ENCODE measurements around the gene NDUFA12. TPM values are rescaled to one million over a fixed set of nuclear protein-coding genes. Genes with fewer than 3 reads are reported as not detected.

NDUFA12 gene
- polyA plus RNA-seq, 1 donor from 2014 or later, result 173 TPM

GRCh38 chr12:94969424-94969823 lies 34.1 kb downstream of the NDUFA12 start:
- Mint-ChIP-seq H3K4me1 (peaks cover 24 to 25% (median 24%) of the 10 kb centered on the region in 3 donors), H3K4me3 (peak overlapping the region in 2 of 4 donors; percentile 78 to 79)

DNA sequence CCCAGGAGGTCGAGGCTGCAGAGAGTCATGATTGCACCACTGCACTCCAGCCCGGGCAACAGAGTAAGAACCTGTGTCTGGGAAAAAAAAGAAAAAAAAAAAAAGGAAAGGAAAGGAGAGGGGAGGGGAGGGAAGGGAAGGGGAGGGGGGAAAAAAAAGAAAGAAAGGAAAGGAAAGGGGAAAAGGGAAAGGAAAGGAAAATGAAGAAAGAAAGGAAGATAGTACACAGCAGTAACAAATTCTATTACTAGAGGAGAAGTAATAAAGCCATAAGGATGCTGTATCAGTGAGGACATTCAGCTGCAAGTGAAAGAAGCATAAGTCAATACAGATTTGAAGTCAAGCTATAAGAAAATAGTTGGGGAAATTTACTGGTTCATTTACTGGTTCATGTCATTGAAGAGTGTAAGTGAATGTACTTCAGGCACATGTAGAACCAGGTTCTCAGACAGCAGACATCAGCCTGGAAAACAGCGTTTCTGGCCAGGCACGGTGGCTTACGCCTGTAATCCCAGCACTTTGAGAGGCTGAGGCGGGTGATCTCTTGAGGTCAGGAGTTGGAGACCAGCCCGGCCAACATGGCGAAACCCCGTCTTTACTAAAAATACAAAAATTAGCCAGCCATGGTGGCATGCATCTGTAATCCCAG lies 37.4 kb downstream of the NDUFA12 start:
- H3K9me3 Mint-ChIP-seq, result peaks cover 0 to 2% (median 0%) of the 10 kb centered on the region in 3 donors
- H3K36me3 Mint-ChIP-seq, result peaks cover 4% of the 10 kb centered on the region
- H3K4me1 Mint-ChIP-seq, result peaks cover 19 to 25% (median 24%) of the 10 kb centered on the region in 3 donors
- peak overlapping the region in 1 of 3 donors; percentile 50 for H3K27ac Mint-ChIP-seq
- H3K27me3 Mint-ChIP-seq, result no peaks in the 10 kb centered on the region
- peak overlapping the region in 1 of 4 donors; percentile 22 for H3K4me3 Mint-ChIP-seq

More at GRCh38 chr12:94969424-94969823, 34.1 kb downstream of the NDUFA12 start:
- Mint-ChIP-seq H3K27ac (peak overlapping the region in 1 of 3 donors; percentile 47), H3K9me3 (peaks cover 0 to 2% (median 0%) of the 10 kb centered on the region in 3 donors), H3K36me3 (peaks cover 13% of the 10 kb centered on the region), H3K27me3 (no peaks in the 10 kb centered on the region)

GRCh38 chr12:94963649-94964048 lies 39.8 kb downstream of the NDUFA12 start:
- Mint-ChIP-seq H3K9me3 (peaks cover 0 to 2% (median 0%) of the 10 kb centered on the region in 3 donors), H3K27me3 (peaks cover 2% of the 10 kb centered on the region), H3K27ac (no peak overlapping the region), H3K36me3 (peaks cover 2% of the 10 kb centered on the region), H3K4me3 (no peak overlapping the region), H3K4me1 (peaks cover 7 to 12% (median 10%) of the 10 kb centered on the region in 3 donors)

DNA sequence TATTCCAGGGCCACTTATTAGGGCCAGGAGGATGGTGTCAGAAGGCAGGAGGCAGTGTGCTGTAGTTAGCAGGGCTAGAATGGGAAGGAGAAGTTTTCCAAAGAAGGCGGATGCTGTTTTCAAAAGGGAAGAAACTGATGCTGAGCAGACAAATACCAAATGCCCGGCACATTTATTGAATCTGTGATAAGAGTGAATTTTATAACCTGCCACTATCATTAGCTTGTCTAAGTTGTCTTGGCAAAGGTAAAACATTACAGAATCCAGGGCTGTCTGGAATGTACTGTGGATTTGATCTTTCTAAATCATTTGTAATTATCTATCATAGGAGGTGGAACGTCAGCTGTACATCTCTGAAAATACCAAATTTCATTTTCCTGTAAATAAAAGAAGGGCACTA lies 40.8 kb downstream of the NDUFA12 start:
- peaks cover 5 to 8% (median 6%) of the 10 kb centered on the region in 3 donors for H3K4me1 Mint-ChIP-seq
- H3K27me3 Mint-ChIP-seq, result peaks cover 2% of the 10 kb centered on the region
- H3K27ac Mint-ChIP-seq, result no peak overlapping the region

DNA sequence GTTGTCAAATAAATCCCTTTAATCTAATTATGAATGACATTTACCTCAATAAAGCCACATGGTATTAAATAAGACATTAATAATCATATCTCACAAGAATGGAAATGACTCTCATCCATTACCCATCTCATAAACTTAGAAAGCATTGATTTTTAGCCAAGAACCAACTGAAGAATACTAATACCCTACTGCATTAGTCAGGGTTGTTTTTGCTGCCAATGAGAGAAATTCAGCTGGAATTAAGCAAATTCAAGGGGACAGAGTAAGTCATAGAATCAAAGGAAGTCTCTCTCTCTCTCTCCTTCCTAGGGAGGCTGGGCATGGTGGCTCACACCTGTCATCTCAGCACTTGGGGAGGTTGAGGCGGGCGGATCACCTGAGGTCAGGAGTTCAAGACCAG lies 41.6 kb downstream of the NDUFA12 start:
- H3K4me1 Mint-ChIP-seq, result peaks cover 2 to 5% (median 3%) of the 10 kb centered on the region in 3 donors
- H3K4me3 Mint-ChIP-seq, result no peak overlapping the region
- H3K27ac Mint-ChIP-seq, result no peak overlapping the region
- H3K36me3 Mint-ChIP-seq, result no peaks in the 10 kb centered on the region
- H3K27me3 Mint-ChIP-seq, result peaks cover 2% of the 10 kb centered on the region
- no peaks in the 10 kb centered on the region for H3K9me3 Mint-ChIP-seq

More for the DNA sequence above, 40.8 kb downstream of the NDUFA12 start:
- Mint-ChIP-seq H3K4me3 (no peak overlapping the region), H3K9me3 (peaks cover 0 to under 1% (median 0%) of the 10 kb centered on the region in 3 donors), H3K36me3 (peaks cover 1% of the 10 kb centered on the region)

DNA sequence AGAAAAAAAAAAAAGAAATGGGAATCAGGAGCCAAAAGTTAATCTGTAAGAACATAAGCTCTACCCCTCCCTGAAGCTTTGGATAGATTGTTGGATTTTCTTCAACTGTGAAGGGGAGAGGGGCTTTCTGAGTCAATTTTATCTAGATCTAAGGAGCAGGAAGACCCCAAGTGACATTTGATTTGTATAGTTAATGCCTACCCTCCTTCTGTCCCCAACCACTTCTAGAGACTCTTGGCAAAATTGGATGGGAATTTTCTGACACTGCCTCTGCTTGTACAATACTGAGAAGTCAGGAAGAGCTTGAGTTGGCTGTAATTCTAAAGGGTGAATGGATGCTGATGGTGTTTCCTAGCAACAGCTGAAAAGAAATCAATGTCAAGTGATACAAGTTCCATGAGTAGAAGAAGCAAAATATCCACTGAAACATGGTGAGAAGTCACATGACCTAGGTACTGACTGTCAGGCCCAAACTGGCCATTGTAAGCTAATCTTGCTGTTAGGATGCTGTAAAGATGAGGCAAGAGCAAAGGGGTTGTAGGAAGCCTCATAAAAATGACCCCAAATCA lies 42.2 kb downstream of the NDUFA12 start:
- H3K9me3 Mint-ChIP-seq, result no peaks in the 10 kb centered on the region
- H3K36me3 Mint-ChIP-seq, result no peaks in the 10 kb centered on the region
- peaks cover 2% of the 10 kb centered on the region for H3K27me3 Mint-ChIP-seq
- no peak overlapping the region for H3K27ac Mint-ChIP-seq
- H3K4me1 Mint-ChIP-seq, result peaks cover 0 to 4% (median 0%) of the 10 kb centered on the region in 3 donors
- H3K4me3 Mint-ChIP-seq, result no peak overlapping the region

GRCh38 chr12:94957006-94957405 lies 46.5 kb downstream of the NDUFA12 start:
- no peak overlapping the region for H3K27ac Mint-ChIP-seq
- no peak overlapping the region for H3K4me3 Mint-ChIP-seq
- no peaks in the 10 kb centered on the region for H3K36me3 Mint-ChIP-seq
- no peaks in the 10 kb centered on the region for H3K9me3 Mint-ChIP-seq
- H3K4me1 Mint-ChIP-seq, result peaks cover 0 to 1% (median 0%) of the 10 kb centered on the region in 3 donors
- H3K27me3 Mint-ChIP-seq, result peaks cover 2% of the 10 kb centered on the region

DNA sequence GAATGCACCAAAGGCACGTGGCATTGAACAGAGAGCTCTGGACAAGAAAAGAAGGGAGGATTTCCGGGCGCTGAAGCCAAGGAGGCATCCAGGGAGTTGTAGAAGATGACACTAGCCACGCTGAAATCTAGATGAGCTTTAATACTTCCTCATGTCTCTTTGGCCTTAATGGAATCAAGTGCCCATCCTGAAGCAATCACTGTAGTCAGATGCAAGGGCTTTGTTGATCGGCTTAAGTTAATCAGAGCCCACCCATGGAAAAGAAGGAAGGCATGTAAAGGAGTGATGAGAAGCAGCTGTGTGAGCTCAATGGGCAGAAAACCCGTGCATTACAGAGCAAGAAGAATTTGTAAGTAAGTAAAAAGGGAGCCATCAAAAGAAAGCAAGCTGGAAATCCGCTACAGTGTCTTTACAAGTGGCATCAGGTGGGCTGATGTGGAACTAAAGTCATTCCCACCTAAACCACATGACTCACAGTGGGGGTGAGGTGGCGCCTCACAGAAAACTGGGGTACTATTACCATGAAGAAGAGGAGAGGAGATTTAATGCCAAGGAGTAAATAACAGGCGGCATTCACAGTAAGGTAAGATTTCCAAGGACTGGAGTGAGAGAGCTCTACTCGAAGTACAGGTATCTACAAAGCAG lies 48.4 kb downstream of the NDUFA12 start:
- Mint-ChIP-seq H3K36me3 (no peaks in the 10 kb centered on the region), H3K27ac (no peak overlapping the region), H3K27me3 (peaks cover 2% of the 10 kb centered on the region), H3K9me3 (no peaks in the 10 kb centered on the region), H3K4me3 (no peak overlapping the region), H3K4me1 (peaks cover 0 to 1% (median 0%) of the 10 kb centered on the region in 3 donors)

DNA sequence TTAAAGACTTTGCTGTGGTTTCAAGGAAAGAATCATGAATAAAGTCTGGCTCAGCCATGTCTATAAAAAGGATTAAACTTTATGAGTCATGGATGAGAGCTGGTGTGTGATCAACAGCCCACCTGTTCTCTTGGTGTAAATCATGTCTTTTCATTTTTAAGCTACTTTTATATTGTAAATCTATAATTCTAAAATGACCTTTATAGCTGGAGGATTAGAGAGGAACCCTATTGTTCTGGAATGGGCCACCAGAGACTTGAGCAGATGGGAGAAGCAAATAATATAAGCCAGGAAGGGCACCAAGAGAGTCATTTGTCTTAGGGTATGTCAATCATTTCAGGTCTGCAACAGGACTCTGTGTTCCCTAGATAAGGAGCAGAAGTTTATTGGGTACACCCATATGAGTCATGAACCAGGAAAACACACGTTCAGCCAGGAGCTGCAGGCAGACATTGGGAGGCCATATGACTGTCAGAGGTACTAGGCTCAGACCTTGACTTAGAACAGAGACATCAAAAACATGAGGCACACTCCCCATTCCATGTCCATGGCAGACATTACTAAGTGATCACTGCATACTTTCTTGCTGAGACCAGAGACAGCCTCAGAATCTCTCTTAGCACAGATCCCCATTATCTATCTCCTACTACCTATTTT lies 49.3 kb downstream of the NDUFA12 start:
- Mint-ChIP-seq H3K4me1 (peaks cover 0 to 1% (median 0%) of the 10 kb centered on the region in 3 donors), H3K4me3 (no peak overlapping the region), H3K36me3 (no peaks in the 10 kb centered on the region), H3K27ac (no peak overlapping the region), H3K27me3 (no peaks in the 10 kb centered on the region), H3K9me3 (no peaks in the 10 kb centered on the region)

- Mint-ChIP-seq H3K36me3 (no peaks in the 10 kb centered on the region), H3K27ac (no peak overlapping the region), H3K4me3 (no peak overlapping the region), H3K9me3 (no peaks in the 10 kb centered on the region), H3K4me1 (peaks cover 0 to 1% (median 0%) of the 10 kb centered on the region in 3 donors), H3K27me3 (peaks cover 2% of the 10 kb centered on the region)
These were observed 51.2 kb downstream of the NDUFA12 start for GRCh38 chr12:94952325-94952724.

- Mint-ChIP-seq H3K4me1 (no peaks in the 10 kb centered on the region), H3K27ac (no peak overlapping the region), H3K9me3 (no peaks in the 10 kb centered on the region), H3K36me3 (no peaks in the 10 kb centered on the region), H3K4me3 (no peak overlapping the region), H3K27me3 (peaks cover 2% of the 10 kb centered on the region)
These were observed 52.2 kb downstream of the NDUFA12 start for GRCh38 chr12:94951071-94951934.

GRCh38 chr12:94948232-94948810 lies 55.2 kb downstream of the NDUFA12 start:
- Mint-ChIP-seq H3K4me1 (peaks cover 4 to 12% (median 6%) of the 10 kb centered on the region in 3 donors), H3K27me3 (peaks cover 2% of the 10 kb centered on the region), H3K27ac (no peak overlapping the region), H3K4me3 (no peak overlapping the region), H3K9me3 (peaks cover 2 to 8% (median 3%) of the 10 kb centered on the region in 3 donors), H3K36me3 (no peaks in the 10 kb centered on the region)

DNA sequence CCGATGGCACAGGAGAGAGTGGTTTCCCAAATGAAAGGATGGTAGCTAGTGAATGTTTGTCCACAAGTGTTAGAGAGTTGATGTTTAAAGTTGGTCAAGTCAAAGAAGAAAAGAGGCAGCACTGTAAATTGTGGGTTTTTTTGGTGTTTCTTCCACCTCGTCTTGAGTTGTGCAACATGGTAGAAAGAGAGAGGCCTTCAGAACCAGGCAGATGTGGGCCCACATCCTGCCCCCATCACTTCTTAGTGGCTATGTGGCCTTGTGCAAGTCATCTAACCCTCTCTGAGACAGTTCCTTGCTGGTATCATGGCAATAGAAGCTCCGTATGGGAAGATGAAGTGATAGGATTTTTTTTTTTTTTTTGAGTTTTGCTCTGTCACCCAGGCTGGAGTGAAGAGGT lies 60.8 kb downstream of the NDUFA12 start:
- peaks cover 2 to 8% (median 3%) of the 10 kb centered on the region in 3 donors for H3K9me3 Mint-ChIP-seq
- H3K27me3 Mint-ChIP-seq, result no peaks in the 10 kb centered on the region
- H3K36me3 Mint-ChIP-seq, result no peaks in the 10 kb centered on the region
- peaks cover 10 to 20% (median 20%) of the 10 kb centered on the region in 3 donors for H3K4me1 Mint-ChIP-seq
- H3K4me3 Mint-ChIP-seq, result no peak overlapping the region
- H3K27ac Mint-ChIP-seq, result no peak overlapping the region

DNA sequence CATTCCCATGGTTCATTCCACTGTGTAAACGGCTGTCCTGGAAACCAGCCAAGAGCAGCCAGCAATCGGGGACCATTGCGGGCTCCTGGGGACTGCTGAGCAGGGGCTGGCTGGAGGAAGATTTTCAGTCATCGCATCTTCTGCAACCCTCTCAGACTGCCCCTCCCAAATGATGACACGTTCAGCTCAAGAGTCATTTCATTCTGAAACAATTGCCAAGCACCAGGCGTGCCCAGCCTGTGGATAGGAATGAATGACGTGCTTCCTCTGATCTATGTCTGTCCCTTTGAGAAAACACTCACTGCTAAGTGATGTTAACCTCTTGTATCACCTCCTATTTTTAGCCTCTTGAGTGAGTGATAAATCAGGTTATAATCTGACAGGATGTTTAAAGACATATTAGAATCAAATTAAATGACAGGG lies 62.0 kb downstream of the NDUFA12 start:
- Mint-ChIP-seq H3K36me3 (no peaks in the 10 kb centered on the region), H3K4me1 (peaks cover 10 to 20% (median 20%) of the 10 kb centered on the region in 3 donors), H3K9me3 (peaks cover 2 to 8% (median 3%) of the 10 kb centered on the region in 3 donors), H3K27me3 (no peaks in the 10 kb centered on the region), H3K27ac (peak overlapping the region in 2 of 3 donors; percentile 8 to 47), H3K4me3 (no peak overlapping the region)

Measured in IgD-negative memory B cell (primary cell).